ENCODE results near the gene PRIM2.
"Not testable (repeated sequence)": the region's sequence is repeated elsewhere in the genome, so short reads cannot be mapped to it uniquely, and the experiment has no call there.

The PRIM2 gene

DNA sequence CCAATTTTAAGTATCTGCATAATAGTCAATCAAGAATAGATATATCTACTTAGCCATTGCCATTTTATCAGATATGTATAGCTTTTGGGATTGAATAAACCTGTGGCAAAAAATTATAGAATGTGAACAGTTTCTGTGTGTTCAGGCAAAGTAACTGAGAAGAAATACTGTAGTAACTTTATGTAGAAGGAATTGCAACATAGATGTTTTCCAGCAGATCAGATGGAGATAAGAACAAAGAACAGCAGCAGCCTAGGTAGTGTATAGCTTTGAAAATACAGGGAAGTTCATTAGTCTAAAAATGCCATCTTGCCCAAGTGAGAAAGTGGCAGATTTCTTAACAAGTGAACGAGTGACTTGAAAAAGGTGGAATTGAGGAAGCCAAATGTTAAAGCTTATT lies 197.7 kb downstream of the PRIM2 start:
- not testable (repeated sequence) for DNase-seq

DNA sequence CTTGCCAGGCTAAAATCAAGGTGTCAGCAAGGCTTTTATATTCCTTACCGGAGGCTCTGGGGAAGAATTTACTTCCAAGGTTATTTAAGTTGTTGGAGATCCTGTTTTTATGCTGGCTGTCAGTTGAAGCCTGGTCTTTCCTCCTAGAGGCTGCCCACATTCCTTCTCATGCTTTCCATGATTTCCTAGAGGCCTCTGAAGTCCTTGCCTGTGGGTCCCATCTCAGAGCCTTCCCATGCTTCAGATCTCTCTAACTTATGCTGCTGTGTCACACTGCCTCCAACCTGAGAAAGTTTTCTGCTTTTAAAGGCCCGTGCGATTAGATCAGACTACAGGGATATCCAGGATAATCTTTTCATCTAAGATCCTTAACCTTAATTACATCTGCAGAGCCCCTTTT lies 198.4 kb downstream of the PRIM2 start:
- not testable (repeated sequence) for DNase-seq

DNA sequence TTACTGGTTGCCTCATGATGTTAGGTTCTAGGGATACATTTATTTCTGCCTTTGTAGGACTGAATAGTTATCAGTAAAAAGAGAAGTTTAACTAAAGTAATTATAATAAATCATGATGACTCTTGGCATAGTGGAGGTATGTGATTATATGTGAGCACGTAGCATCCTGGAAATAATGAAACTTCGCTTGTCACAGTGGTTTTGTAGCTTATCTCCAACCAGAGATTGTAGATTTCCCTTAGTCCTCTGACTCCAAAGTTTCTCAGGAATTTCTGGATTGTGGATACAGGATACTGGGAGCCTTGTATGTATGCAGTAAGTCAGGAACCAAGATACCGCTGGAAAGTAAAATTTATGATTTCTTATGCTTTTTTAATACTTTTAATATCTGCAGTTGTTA lies 199.3 kb downstream of the PRIM2 start:
- DNase-seq: not testable (repeated sequence)

DNA sequence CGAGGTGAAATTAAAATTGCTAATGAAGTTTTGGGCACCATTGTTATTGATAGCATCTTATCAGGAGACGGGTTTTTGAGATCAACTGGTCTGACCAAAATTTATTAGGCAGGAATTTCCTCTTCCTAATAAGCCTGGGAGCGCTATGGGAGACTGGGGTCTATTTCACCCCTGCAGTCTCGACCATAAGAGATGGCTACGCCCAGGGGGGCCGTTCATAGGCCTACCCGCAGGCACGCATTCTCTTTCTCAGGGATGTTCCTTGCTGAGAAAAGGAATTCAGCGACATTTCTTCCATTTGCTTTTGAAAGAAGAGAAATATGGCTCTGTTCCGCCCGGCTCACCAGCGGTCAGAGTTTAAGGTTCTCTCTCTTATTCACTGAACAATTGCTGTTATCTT lies 201.8 kb downstream of the PRIM2 start:
- DNase-seq: not testable (repeated sequence)

DNA sequence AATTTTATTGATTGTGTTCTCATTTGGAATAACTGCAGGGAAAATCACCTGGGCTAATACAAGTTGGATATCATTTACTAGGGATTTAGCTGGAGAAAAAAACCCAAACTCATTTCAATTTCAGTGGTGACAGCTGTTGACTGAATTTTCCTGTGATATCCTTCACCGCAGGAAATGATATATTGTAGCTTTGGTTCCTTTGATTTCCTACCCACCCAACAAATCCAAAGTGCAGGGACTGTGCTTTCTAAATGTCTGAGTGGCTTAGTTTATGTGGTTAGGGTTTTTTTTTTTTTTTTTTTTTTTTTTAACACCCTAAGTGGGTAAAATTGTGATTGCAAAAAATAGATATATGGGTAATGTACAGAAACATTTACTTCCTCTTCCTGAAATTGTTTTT lies 203.7 kb downstream of the PRIM2 start:
- not testable (repeated sequence) for DNase-seq

DNA sequence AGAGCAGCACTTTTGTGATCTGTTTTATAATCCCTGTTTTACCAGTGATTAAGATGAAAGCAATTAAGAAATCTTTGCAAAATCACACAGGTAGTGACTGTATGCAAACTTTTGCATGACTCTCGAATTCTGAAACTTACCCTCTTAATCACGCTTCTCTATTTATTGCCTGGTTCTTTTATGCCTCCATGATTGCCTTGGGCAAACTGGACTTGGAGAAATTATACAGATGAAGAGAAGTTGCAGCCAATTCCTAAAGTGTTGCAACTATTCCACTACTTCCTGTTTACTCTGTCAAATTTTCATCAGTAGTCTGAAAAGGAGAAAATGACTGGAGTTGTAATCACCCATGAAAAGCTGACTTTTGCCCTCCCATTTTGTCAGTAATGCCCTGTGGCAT lies 205.8 kb downstream of the PRIM2 start:
- not testable (repeated sequence) for DNase-seq

DNA sequence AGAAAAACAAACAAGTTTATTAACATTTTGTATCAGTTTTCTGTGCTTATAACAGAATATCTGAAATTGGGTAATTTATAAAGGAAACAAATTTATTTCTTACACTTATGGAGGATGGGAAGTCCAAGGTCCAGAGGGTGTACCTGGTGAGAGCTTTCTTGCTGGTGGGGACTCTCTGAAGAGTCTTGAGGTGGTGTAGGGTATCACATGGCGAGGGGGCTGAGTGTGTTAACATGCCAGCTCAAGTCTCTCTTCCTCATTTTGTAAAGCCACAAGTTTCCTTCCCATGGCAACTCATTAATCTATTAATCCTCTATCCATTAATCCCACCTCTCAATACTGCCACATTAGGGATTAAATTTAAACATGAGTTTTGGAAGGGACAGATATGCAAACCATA lies 212.3 kb downstream of the PRIM2 start:
- not testable (repeated sequence) for DNase-seq

DNA sequence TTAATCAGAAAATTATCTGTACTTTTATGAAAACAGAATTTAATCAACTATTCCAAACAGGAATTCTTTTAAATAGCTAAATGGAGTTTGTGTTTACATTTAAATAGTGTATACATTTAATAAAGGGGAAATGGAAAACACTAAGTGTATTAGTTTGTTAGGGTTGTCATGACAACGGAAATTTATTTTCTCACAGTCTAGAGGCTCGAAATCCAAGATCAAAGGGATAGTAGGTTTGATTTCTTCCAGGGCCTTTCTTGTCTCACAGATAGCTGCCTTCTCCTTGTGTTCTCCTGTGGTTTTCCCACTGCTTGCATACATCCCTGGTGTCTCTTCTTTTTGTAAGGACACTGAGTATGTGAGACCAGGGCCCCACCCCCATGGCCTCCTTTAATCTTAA lies 215.2 kb downstream of the PRIM2 start:
- DNase-seq: not testable (repeated sequence)

DNA sequence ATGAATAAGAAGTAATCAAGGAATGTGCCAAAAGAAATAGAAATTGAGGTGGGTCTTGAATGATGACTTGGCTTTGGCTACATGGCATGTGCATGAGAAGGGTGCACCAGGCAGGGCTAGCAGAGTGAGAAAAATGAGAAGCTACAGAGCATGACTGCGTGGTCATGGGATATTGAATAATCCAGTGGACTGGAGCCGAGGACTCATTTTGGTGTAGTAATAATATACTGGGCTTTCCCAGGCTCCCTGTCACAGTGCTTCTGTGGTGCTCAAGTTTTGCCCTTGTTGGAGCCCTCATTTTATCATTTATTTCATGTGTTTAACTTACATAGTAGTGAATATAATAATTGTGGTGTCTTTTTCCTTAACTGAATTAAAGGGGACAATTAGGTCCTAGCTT lies 217.7 kb downstream of the PRIM2 start:
- DNase-seq: not testable (repeated sequence)

DNA sequence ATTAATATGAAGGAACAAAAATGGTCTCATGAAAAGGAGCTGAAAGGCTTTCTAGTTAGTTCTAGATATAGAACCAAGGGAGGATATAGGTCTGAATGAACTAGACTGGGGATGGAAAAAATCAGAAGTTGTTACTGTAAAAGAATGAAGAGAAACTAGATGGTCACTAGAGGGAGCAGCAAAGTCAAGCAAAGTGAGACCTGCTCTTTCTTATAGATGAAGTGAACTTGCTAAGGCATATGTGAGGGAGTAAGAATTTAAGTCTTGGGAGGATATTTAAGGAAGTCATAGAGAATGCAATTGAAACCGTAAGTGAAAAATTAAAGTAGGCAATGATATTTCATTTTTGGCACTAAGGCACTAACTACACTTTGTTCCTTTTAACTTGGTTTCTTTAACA lies 218.6 kb downstream of the PRIM2 start:
- DNase-seq: peak in 1 of 2 experiments; percentile 9

DNA sequence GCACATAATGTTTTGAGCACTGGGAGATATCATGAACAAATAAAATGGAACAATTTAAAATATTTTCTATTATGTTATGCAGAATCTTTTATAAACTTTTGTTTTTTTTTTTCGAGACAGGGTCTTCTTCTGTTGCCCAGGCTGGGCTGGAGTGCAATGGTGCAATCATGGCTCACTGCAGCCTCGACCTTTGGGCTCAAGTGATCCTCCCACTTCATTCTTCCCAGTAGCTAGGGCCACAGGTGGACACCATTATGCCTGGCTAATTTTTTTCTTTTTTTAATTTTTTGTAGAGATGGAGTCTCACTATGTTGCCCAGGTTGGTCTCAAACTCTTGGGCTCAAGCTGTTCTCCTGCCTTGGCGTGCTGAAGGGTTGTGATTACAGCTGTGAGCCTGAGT lies 220.5 kb downstream of the PRIM2 start:
- not testable (repeated sequence) for DNase-seq

DNA sequence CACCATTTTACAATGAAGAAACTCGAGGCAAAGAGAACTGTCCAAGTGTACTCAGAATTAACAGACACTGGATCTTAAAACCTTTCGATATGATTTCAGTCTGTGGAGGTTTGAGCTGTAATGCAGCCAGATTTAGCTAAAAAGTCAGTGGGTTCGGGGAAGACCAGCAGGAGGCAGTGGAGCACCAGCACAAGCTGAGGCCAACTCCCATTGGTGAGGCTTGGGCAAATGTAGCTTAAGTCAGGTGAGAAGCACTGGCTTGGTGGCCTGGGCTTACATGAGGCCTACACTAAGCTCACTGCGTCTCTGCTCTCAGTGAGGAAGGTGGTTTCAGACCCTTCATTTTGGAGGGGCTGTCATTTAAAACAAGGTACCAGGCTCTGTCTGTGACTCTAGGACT lies 234.5 kb downstream of the PRIM2 start:
- not testable (repeated sequence) for DNase-seq

DNA sequence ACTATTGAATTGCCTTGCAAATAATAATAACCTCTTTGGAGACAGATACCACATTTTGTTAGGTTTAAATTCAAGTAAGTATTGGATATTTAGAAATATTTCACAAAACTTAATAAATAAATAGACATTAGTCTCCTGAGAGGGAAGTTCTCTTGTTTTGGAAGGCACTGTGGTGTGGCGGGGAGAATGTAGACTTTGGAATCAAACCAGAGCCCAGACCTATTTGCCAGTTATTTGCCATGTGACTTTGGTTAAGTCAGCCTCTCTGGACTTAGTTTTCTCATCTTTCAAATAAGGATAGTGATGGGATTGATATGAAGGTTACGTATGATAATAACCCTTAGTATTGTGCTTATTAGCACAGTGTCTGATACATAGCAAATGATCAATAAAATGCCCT lies 240.4 kb downstream of the PRIM2 start:
- DNase-seq: not testable (repeated sequence)

DNA sequence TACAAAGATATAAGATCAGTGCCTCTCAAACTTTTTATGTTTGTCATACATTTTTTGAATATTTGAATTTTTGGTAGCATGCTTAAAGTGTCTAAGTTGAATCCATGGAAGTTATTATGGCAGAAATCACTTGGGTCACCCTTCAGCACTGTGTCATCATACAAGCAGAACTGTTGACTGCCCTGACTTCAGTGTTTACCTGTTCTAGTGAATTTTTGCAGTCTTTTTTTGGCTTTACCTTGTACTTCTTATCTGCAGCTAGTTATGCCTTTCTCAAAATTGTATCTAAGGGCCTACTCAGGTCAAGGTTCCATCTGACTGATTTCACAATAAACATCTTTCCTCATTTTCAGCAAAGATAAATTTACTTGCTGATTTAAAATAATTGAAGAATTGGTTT lies 241.7 kb downstream of the PRIM2 start:
- not testable (repeated sequence) for DNase-seq

DNA sequence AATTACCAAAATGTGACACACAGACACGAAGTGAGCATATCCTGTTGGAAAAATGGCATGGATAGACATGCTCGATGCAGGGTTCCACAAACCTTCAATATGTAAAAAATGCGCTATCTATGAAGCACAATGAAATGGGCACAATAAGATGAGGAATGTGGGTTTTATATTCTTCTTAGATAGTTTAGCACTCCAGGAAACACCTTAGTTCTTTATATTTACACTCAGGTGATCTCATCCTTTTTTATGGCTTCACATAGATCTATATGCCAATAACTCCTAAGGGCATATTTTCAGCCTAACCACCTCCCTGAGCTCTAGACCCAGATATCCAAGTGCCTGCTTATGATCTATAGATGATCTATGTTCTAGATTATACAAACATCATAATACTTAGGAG lies 244.8 kb downstream of the PRIM2 start:
- DNase-seq: not testable (repeated sequence)

DNA sequence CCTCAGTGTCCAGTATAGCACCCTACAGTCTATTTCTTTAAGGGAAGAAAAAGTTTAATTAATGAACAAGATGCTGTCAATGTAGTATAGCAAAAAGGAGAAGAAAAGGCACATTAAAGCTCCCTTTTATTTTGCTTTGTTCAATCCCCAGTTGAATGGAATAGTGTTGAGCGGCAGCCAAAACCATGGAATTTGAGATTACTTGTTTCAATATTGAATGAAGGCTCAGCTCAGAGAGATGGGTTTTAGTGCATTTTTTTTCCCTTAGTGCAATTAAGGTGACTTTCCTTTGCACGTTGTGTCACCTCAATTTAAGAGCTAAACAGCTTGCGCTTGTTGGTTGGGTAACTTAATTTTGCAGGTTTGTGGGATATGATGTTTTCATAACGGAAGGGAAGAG lies 254.7 kb downstream of the PRIM2 start:
- DNase-seq: not testable (repeated sequence)

DNA sequence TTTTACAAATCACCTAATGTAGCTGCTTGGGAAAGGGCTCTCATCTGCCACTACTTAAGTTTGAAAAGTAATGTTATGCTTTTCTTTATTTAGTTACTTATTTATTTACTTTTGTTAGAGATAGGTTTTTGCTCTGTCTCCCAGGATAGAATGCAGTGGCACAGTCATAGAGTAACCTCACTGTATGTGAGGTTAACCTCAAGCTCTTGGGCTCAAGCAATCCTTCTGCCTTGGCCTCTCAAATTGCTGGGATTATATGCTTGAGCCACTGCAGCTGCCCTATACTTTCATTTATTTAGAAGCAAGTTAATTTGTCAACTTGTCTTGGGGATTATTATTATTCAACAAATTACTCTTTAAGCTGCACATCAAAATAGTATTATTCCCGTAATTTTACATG lies 255.4 kb downstream of the PRIM2 start:
- DNase-seq: not testable (repeated sequence)

DNA sequence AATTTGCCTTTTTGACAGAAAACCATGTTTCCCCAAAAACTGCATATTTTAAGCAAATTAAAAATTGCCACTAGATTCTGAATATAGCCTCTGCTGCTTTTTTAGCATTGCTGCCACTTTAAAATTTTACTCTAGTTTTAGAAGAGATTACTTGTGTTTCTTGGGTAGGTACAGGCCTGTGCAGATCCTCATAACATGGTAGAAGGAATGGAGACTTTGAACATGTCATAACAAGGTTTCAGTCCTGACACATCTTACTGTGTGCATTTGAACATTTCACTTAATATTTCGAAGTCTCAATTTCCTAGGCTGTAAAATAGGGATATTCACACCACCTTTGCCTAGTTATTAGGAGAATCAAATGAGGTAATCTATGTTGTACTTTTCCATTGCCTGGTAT lies 259.6 kb downstream of the PRIM2 start:
- not testable (repeated sequence) for DNase-seq

DNA sequence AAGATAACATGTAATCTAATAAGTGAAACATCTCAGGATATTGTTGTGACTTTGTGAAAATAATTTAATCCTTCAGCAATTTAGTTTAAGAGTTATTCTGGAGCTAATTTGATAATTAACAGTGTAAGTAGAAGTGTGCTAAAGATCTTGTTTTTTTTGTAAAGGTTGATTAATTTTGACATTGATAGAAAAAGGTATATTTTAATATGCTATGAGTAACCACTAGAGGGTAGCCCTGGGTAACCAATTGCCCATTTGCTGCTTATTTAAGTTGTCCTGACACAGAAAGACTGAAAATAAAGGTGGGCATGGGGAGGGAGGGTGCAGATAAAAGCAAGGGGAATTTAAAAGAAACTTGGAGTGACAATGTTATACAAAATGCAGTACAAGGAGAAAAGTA lies 262.1 kb downstream of the PRIM2 start:
- DNase-seq: not testable (repeated sequence)

DNA sequence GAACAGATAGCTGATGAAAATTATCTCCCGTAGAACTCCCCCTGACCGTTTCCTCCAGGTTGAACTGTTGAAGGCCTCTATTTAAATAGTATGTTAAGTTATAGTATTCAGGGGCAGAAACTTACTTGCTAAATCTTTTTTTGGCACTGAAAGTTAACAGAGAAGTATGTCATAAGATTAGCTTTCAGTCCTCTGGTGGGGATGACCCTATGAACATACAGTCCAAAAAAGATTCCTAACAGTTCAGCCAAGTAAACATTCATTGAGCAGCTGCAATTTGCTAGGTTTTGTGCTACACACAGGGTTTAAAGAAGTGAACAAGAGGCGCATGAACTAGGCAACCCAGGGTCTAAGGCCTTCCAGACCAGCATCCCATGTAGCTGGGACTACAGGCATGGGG lies 264.2 kb downstream of the PRIM2 start:
- DNase-seq: not testable (repeated sequence)

DNA sequence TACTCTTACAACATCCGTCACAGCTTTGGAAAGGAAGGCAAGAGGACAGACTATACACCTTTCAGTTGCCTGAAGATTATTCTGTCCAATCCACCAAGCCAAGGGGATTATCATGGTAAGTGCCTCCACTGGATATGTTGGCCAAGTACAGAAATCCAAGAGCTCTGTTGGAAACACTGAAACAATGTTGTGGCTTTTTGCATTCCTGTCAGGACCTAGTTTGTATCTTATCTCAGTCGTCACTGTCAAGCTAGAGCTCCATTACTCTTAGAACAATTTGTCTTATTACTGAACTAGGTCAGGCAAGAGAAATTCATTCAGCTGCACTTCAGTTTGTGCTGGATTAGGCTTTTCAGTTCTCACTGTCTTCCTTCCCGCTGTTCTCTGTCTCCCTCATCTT lies 283.7 kb downstream of the PRIM2 start:
- not testable (repeated sequence) for DNase-seq

DNA sequence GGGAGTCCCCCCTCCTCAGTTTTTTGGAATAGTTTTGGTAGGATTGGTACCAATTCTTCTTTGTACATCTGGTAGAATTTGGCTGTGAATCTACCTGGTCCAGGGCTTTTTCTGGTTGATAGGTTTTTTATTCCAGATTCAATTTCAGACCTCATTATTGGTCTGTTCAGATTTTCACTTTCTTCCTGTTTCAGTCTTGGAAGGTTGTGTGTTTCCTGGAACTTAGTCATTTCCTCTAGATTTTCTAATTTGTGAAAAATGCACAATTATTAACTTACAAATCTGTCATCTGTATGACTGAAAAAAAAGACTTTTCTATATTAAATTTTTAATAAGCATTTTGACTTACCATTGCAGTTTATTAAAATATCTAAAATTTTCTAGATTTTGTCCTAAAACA lies 287.9 kb downstream of the PRIM2 start:
- DNase-seq: not testable (repeated sequence)

DNA sequence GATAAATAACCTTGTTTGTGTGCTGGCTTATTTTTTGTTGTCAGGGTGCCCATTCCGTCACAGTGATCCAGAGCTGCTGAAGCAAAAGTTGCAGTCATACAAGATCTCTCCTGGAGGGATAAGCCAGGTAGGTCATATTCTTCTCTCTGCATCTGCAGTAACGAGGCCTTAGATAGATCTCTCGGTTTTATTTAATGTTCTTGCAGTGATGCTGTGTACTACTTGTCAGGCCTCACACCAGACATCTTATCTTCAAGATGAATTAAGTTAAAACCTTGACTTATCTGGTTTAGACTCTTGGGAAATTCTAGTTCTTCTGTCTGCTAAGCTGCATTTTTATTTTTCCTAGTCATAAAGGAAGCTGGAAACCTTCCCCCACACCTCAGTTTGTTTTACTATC lies 288.9 kb downstream of the PRIM2 start:
- not testable (repeated sequence) for DNase-seq

DNA sequence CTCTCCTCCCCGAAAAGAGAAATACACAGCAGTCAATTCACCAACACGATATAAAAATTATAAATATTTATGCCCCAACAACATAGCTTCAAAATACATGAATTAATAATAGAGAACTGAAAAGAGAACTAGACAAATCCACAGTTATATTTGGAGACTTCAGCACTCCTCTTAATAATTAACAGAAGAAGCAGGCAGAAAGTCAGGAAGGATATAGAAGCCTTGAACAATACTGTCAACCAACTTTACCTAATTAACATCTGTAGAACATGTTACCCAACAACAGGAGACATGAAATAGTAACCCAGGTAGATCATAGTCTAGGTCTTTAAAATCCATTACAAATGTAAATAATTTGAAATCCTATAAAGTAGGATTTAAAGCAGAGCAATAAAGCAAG lies 293.2 kb downstream of the PRIM2 start:
- DNase-seq: not testable (repeated sequence)

DNA sequence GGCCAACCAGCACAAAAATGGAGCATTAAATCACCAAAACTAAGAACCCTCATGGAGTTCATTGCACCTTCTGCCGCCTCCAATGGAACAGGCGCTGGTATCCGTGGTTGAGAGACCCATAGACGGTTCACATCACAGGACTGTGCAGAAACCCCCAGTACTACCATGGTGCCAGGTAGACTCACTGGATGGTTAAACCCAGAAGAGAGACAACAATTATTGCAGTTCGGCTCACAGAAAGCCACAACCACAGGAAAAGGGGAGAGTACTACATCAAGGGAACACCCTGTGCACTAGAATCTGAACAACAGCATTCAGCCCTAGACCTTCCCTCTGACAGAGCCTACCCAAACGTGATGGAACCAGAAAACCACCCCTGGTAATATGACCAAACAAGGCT lies 301.5 kb downstream of the PRIM2 start:
- DNase-seq: not testable (repeated sequence)

DNA sequence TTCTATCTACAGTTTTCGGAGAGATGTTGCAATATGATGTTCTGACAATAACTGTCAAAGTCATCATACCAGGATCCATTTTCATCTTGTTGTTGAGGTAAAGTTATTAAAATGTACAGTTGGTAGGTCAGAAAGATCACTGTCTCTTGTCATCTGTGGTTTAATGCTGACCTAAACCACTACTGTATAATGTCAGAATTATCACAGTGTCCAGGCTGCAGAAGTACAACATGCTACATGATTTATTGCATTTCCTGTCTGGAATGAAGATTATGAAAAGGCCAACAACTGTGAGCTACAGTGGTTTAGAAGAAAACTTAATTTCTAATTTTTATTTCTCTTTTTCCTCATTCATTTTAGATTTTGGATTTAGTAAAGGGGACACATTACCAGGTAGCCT lies 314.3 kb downstream of the PRIM2 start:
- not testable (repeated sequence) for DNase-seq

All from NCI-H446 (cell line).